Measurements from ENCODE around the gene KDM6A. TPM values are rescaled to one million over a fixed set of nuclear protein-coding genes. Genes with fewer than 3 reads are reported as not detected.
"Not testable (repeated sequence)": the region's sequence is repeated elsewhere in the genome, so short reads cannot be mapped to it uniquely, and the experiment has no call there.

Gene KDM6A
- 17.9 and 25.5 TPM in 2 replicates for total RNA-seq (2014; rRNA removed; shearing (Covaris generic))

DNA sequence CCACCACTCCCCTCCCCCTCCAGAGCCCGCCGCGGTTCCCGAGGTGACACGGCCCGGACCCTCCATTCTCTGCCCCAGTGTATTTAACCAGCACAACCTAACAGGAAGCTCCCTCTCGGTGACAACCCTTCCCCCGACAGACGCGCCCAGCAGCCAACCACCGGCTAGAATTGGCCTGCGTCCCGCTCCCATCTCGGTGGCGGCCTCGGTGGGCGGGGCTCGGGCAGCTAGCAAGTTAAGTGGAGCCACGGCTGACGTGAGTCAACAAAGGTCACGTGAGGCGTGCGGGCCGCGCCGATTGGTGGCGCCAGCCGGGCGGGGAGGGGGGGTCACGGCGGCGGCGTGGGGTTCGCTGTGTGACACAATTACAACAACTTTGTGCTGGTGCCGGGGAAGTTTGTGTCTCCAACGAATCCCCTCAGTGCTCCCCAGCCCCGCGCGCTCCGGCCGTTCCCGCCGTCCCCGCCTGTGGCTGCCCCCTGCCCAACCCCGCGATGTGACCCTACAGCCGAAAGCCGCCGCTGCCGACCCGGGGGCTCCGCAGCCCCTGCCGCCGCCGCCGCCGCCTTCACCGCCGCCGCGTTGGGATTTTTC lies at the start of gene KDM6A:
KDM6A (plus strand) TSS at position 368 of the 594 bp plus-strand sequence. CDS start 364 bp downstream, outside the sequence.
- peak; percentile 96 for DNase-seq (ENCODE audit: low read depth)

- not testable (repeated sequence) for DNase-seq (ENCODE audit: low read depth)
Observed at GRCh38 chrX:44823193-44823592, 49.8 kb upstream of the KDM6A start.

GRCh38 chrX:44828008-44828605 lies 44.9 kb upstream of the KDM6A start:
- DNase-seq (ENCODE audit: low read depth) = peak; percentile 88

GRCh38 chrX:44829832-44830231 lies 43.2 kb upstream of the KDM6A start:
- DNase-seq (ENCODE audit: low read depth) = no peak

GRCh38 chrX:44842550-44843317 lies 30.3 kb upstream of the KDM6A start:
- peak; percentile 40 for DNase-seq (ENCODE audit: low read depth)

GRCh38 chrX:44843318-44843702 lies 29.7 kb upstream of the KDM6A start:
- peak; percentile 72 for DNase-seq (ENCODE audit: low read depth)

- DNase-seq (ENCODE audit: low read depth) = no peak
Observed at GRCh38 chrX:44843753-44844152, 29.2 kb upstream of the KDM6A start, which contains the start of gene DUSP21. TSS of gene DUSP21 (plus strand) at chrX:44844021. CDS start at chrX:44844133, 112 bp downstream.

GRCh38 chrX:44844204-44844603 lies 28.8 kb upstream of the KDM6A start:
- no peak for DNase-seq (ENCODE audit: low read depth)

GRCh38 chrX:44850891-44851290 lies 22.1 kb upstream of the KDM6A start:
- DNase-seq (ENCODE audit: low read depth) = peak; percentile 43

GRCh38 chrX:44871114-44871645 lies 1.8 kb upstream of the KDM6A start:
- DNase-seq (ENCODE audit: low read depth) = no peak

- peak; percentile 33 for DNase-seq (ENCODE audit: low read depth)
Observed at GRCh38 chrX:44871931-44872820, 812 bp upstream of the KDM6A start.

GRCh38 chrX:44873415-44874276 lies 658 bp downstream of the KDM6A start:
- peak; percentile 49 for DNase-seq (ENCODE audit: low read depth)

DNA sequence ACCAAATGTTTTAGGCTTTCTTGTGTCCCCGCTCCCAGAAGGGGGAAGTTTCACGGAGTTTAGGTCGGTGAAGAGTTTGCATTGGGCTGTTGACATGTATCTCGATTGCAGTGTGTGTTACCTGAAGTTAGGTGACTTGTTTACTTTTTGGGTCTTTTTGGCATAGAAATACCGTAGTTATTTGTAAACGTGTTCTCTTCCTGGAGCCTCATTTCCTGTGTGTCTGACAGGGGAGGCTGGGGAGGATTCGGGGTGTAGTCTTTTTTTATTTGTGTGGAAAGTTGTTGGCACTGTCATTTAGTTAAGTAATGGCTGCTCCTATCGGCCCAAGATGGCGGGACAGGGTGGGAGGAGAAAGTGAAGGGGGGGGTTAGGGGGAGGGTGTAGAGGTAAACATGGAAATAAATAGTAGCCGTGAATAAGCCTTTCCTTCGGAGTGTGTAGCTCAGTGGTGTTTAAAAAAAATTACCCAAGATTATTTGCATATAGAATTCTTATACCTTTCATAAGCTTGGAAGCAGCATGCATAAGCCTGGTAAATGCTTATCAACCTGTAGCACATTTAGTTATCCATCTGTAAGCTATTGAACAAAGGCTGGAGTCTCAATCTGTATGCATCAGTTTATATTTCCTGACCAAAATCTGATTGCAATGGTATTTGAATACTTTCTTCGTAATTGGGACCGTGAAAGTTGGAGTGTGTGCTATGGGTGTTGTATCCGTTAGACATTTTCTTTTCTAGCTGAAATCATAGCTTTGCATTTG lies 1.6 kb downstream of the KDM6A start:
- peak; percentile 58 for DNase-seq (ENCODE audit: low read depth)

DNA sequence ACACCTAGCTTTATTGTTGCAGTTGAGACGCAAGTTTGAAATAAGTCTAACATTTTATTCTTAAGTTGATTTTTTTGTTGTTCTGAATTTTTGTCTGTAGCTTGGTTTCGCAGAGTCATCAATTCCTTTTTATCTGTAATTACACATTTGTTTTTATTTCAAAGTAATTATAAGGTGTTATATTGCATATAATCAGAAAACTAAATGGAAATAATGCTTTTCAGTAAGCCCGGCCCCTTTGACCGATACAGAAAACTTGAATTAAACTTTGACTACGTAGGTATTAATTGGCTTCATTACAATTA lies 2.1 kb downstream of the KDM6A start:
- DNase-seq (ENCODE audit: low read depth) = no peak

DNA sequence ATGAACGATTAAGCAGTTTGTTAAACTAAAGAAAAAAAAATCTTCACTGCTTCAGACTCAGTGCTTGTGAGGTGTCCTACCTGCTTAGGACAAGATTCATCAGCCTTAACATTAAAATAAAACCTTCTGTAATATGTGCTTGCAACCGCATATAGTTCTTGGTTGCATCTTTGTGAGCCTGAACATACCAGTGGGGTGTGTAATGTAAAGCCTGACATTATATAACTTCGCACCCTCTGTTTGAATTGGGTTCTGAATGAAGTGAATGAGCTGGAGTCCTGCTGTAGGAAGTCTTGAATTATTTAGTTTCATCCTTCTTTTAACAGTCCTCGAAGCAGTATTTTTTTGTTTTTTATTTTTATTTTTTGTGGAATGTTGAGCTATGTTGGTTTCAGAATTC lies 3.1 kb downstream of the KDM6A start:
- DNase-seq (ENCODE audit: low read depth) = no peak

DNA sequence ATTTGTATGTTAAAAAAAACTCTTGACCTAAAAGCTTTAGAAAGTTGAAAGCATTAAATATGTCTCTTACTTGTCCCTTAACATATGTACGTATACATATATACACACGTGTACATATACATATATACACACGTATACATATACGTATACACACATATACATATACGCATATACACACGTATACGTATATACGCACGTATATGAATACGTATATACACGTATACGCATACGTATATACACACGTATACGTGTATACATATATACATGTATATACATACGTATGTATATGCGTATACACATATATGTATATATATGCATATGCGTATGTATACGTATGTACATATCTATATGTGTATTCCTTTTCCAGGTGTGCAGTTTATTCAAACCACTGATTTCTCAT lies 3.8 kb downstream of the KDM6A start:
- DNase-seq (ENCODE audit: low read depth) = no peak

DNA sequence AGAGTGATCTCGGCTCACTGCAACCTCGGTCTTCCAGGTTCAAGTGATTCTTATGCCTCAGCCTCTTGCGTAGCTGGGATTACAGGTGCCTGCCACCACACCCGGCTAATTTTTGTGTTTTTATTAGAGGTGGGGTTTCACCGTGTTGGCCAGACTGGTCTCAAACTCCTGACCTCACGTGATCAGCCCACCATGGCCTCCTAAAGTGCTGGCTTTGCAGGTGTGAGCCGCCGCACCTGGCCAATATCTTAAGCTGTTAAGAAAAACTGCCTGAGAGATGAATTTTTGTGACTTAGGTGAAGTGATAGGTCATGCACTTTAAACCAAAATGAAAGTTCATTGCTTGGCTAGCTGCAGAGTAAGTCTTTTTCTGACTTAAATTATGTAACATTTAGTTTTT lies 5.8 kb downstream of the KDM6A start:
- DNase-seq (ENCODE audit: low read depth) = no peak

DNA sequence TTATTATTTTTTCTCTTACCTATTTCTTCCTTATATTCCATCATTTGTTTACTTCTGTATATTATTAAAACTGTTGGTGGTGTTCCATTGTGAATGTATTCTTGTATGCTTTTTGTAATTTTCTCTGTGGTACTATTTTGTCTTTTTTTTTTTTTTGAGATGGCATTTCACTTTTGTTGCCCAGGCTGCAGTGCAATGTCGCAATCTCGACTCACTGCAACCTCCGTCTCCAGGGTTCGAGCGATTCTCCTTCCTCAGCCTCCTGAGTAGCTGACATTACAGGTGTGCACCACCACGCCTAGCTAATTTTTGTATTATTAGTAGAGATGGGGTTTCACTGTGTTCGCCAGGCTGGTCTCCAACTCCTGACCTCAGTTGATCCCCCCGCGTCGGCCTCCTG lies 8.6 kb downstream of the KDM6A start:
- no peak for DNase-seq (ENCODE audit: low read depth)

GRCh38 chrX:44882635-44883034 lies 9.6 kb downstream of the KDM6A start:
- no peak for DNase-seq (ENCODE audit: low read depth)

DNA sequence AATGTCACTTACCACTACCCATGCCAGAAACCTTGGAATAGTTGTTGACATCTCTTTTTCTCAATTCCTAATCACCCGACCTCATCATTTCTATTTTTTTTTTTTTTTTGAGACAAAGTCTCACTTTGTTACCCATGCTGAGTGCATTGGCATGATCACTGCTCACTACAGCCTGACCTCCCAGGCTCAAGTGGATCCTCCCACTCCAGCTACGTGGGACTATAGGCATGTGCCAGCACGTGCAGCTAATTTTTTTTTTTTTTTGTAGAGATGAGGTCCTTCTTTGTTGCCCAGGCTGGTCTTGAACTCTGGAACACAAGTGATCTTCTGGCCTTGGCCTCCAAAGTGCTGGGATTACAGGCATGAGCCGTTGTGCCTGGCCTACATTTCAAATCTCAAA lies 12.0 kb downstream of the KDM6A start:
- no peak for DNase-seq (ENCODE audit: low read depth)

Data from M059J (cell line).